WTC11 (cell line): Measurements from ENCODE around the gene CBX5. TPM values are rescaled to one million over a fixed set of nuclear protein-coding genes. Genes with fewer than 3 reads are reported as not detected.

Source experiments
- ATAC-seq: fragments of 200-7000 bp; cut with Tn5 transposase; 2 replicates; pipeline ENCODE4 v1.10.0; 2021; ENCODE audit warnings: mild to moderate bottlenecking, moderate library complexity
- CTCF ChIA-PET: fragments of 300-600 bp; sonication (Branson Sonifier 250); formaldehyde crosslinking; loops from one replicate; lab custom pipeline; 2021; ENCODE audit warnings: antibody characterized with exemption; lab: Charles Lee
- POLR2A ChIA-PET: fragments of 350-600 bp; sonication (Branson Sonifier 250); formaldehyde crosslinking; loops from one replicate; lab custom pipeline; 2021; ENCODE audit warnings: antibody characterized with exemption; lab: Charles Lee
- DNase-seq: peaks from one replicate; pipeline ENCODE4 v3.0.0; 2021; ENCODE audit warnings: low spot score
- H3K27ac Mint-ChIP-seq: 2 replicates; pipeline ENCODE4 v1.8.0; 2021; ENCODE audit warnings: mixed read lengths
- H3K27me3 Mint-ChIP-seq: 2 replicates; pipeline ENCODE4 v1.8.0; 2021; ENCODE audit warnings: low read depth, mild to moderate bottlenecking, moderate library complexity, mixed read lengths
- H3K36me3 Mint-ChIP-seq: 2 replicates; pipeline ENCODE4 v1.8.0; 2021; ENCODE audit warnings: mixed read lengths
- H3K4me1 Mint-ChIP-seq: 2 replicates; pipeline ENCODE4 v1.8.0; 2022; ENCODE audit warnings: mixed read lengths
- H3K4me3 Mint-ChIP-seq: 2 replicates; pipeline ENCODE4 v1.8.0; 2021; ENCODE audit warnings: mild to moderate bottlenecking, moderate library complexity, mixed read lengths
- H3K9me3 Mint-ChIP-seq: 2 replicates; pipeline ENCODE4 v1.8.0; 2021; ENCODE audit warnings: mixed read lengths
- HMGA2 ChIP-seq: fragments of 250-450 bp; sonication (Bioruptor Pico); IDR thresholded peaks from 2 replicates; pipeline ENCODE4 v1.4.0; 2021; ENCODE audit warnings: mild to moderate bottlenecking, moderate library complexity
- HMGXB4 ChIP-seq: sonication (generic); formaldehyde crosslinking; IDR thresholded peaks from 2 replicates; pipeline ENCODE4 v1.8.1; 2023; ENCODE audit warnings: mild to moderate bottlenecking, moderate library complexity, missing genetic modification reagents
- JAZF1 ChIP-seq: fragments of 250-450 bp; sonication (Bioruptor Pico); IDR thresholded peaks from 2 replicates; pipeline ENCODE4 v1.9.0; 2021; ENCODE audit warnings: moderate library complexity, mild to moderate bottlenecking, inconsistent platforms
- MLX ChIP-seq: sonication (generic); formaldehyde crosslinking; IDR thresholded peaks from 2 replicates; pipeline ENCODE4 v1.8.1; 2023; ENCODE audit warnings: mild to moderate bottlenecking, missing genetic modification reagents, moderate library complexity
- NFATC4 ChIP-seq: fragments of 250-450 bp; sonication (Bioruptor Pico); IDR thresholded peaks from 2 replicates; pipeline ENCODE4 v1.9.0; 2021; ENCODE audit warnings: mild to moderate bottlenecking
- NR1H2 ChIP-seq: sonication (generic); formaldehyde crosslinking; IDR thresholded peaks from 2 replicates; pipeline ENCODE4 v1.9.0; 2021; ENCODE audit warnings: mild to moderate bottlenecking, moderate library complexity, missing genetic modification reagents
- OVOL2 ChIP-seq: fragments of 250-450 bp; sonication (Bioruptor Pico); IDR thresholded peaks from 2 replicates; pipeline ENCODE4 v1.9.0; 2021; ENCODE audit warnings: mild to moderate bottlenecking, borderline replicate concordance
- PRDM15 ChIP-seq: sonication (generic); formaldehyde crosslinking; IDR thresholded peaks from 2 replicates; pipeline ENCODE4 v1.8.0; 2022; ENCODE audit warnings: missing genetic modification reagents
- PRRX2 ChIP-seq: fragments of 250-450 bp; sonication (Bioruptor Pico); IDR thresholded peaks from 2 replicates; pipeline ENCODE4 v1.8.0; 2021; ENCODE audit warnings: mild to moderate bottlenecking
- TCF7 ChIP-seq: sonication (generic); formaldehyde crosslinking; IDR thresholded peaks from 2 replicates; pipeline ENCODE4 v1.8.0; 2022; ENCODE audit warnings: mild to moderate bottlenecking, low read depth, missing genetic modification reagents, moderate library complexity
- ZBTB21 ChIP-seq: sonication (generic); formaldehyde crosslinking; IDR thresholded peaks from 2 replicates; pipeline ENCODE4 v1.8.1; 2023; ENCODE audit warnings: mild to moderate bottlenecking, missing genetic modification reagents, borderline replicate concordance
- total RNA-seq: library from RNA; stranded (reverse); gene quantifications from 3 replicates; pipeline ENCODE4 v1.2.3, GENCODE V29; 2021
- TF ChIP-seq, protein P1 (sequence below): fragments of 250-450 bp; sonication (Bioruptor Pico); conservative IDR thresholded peaks from 2 replicates; pipeline ENCODE4 v1.9.0; 2021; ENCODE audit warnings: mild to moderate bottlenecking
- TF ChIP-seq, protein P2 (sequence below): sonication (generic); formaldehyde crosslinking; IDR thresholded peaks from 2 replicates; pipeline ENCODE4 v1.8.1; 2023; ENCODE audit warnings: mild to moderate bottlenecking, missing genetic modification reagents, moderate library complexity
- TF ChIP-seq, protein P3 (sequence below): sonication (generic); formaldehyde crosslinking; IDR thresholded peaks from 2 replicates; pipeline ENCODE4 v1.8.0; 2022; ENCODE audit warnings: mild to moderate bottlenecking, missing genetic modification reagents
- TF ChIP-seq, protein P4 (sequence below): sonication (generic); formaldehyde crosslinking; conservative IDR thresholded peaks from 2 replicates; pipeline ENCODE4 v1.8.1; 2023; ENCODE audit warnings: mild to moderate bottlenecking, low read depth, missing genetic modification reagents, moderate library complexity
- TF ChIP-seq, protein P5 (sequence below): sonication (generic); formaldehyde crosslinking; IDR thresholded peaks from 2 replicates; pipeline ENCODE4 v1.8.1; 2022; ENCODE audit warnings: mild to moderate bottlenecking, moderate library complexity, missing genetic modification reagents

CBX5 gene
- total RNA-seq, 1 experiment from 2014 or later: 182 TPM

DNA sequence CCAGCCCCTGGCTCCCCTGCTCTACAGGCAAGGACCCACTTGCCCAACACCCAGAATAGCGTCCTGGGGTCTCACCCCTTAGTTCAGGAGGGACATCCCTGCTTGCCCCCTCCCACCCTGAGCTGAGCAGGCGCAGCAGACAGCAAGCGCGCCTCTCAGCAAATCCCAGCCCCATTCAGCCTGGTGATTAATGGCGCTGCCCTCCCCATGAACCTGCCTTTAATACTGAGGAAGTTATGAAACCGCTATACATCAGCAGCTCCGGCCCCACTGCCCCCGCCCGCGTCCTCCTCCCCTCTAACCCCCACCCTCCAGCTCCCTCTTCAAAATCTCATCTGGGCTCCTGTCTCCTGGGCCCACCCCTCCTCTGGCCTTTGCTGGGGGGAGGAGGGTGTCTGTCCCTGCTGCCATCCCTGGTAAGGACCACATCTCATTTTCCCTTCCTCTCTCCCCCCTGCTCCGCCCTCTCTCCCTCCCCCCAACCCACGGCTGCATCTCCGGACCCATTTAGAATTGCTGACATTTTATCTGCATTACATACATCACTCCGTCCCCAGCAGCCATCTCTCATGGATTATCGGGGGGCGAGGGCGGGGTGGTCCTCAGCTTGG lies 84.1 kb downstream of the CBX5 start (continued):
- TF ChIP-seq PRDM15 (no peak), MLX (no peak), TCF7 (CRISPR knock-in tag) (no peak), NFATC4 (no peak), PRRX2 (CRISPR knock-in tag) (no peak), OVOL2 (CRISPR knock-in tag) (no peak)
- TF ChIP-seq, protein P1, sequence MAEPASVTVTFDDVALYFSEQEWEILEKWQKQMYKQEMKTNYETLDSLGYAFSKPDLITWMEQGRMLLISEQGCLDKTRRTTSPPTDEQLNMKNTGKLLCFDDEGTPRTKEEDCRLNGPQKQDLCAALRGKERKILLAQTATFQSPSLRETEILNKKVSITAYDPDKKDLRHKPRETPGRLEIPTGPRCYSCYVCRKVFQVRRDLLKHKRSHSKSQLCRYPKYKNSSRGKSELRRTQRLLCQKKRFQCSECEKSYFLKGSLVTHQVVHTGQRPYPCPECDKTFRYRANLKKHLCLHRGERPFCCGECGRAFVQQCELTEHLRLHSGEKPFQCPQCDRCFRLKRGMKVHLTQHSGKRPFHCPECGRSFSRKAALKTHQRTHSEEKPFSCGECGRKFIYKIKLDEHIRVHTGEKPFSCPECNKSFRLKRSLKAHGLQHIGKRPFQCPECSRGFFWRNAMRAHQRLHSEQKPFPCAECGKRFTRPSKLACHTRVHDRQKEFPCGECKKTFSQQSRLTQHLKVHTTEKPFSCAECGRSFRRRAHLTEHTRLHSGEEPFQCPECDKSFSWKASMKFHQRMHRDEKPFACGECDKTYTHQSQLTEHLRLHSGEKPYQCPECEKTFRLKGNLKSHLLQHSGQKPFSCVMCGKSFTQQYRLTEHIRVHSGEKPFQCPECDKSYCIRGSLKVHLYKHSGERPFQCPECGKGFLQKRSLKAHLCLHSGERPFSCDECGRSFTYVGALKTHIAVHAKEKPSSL: no peak

DNA sequence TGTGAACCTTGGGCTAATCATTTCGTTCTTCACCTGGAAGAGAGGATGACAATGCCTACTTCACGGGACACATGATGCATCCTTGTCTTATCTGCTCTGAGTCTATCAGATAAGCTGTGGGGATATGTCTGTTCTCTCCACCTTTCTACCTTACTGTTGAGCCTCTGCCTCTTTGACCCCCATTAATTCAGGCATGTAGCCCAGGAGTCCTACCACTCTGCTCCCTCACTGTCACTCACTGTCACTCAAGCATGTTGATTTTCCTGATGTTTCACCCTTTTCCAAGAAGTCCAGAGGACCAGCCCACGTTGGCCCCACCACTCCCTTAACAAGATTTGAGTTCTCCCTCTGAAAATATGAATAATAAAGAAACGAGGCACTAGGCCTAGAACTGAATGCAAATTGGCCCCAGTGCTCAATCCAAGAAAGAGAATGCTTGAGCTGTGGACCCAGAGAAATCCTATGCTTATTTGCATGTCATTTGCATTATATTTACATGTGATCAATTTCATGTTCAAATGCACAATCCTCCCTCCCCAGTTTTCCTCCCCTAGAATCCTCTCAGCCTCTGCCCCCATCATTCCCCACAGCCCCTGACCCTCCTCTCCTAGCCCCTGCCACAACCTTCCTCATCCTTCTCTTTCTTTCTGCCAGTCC lies 84.7 kb downstream of the CBX5 start:
- Mint-ChIP-seq H3K36me3 (no peaks in the 10 kb centered on the region), H3K4me3 (no peak overlapping the region), H3K9me3 (no peaks in the 10 kb centered on the region), H3K27me3 (peaks cover 98% of the 10 kb centered on the region), H3K27ac (no peak overlapping the region), H3K4me1 (peaks cover 24% of the 10 kb centered on the region)
- ChIA-PET CTCF (interaction anchor here (0.6 to 5.7 kb wide), 7 partner anchors 12 to 189 kb away, joined by 3 to 83 read pairs (median 4); partner anchors contain the start of gene HOXC5), POLR2A (no interaction called here)
- no peak for ATAC-seq
- no peak for DNase-seq
- TF ChIP-seq OVOL2 (CRISPR knock-in tag) (no peak), JAZF1 (CRISPR knock-in tag) (no peak), ZBTB21 (CRISPR knock-in tag) (no peak), HMGXB4 (no peak), NR1H2 (CRISPR knock-in tag) (no peak), HMGA2 (CRISPR knock-in tag) (no peak)
- TF ChIP-seq, protein P2, sequence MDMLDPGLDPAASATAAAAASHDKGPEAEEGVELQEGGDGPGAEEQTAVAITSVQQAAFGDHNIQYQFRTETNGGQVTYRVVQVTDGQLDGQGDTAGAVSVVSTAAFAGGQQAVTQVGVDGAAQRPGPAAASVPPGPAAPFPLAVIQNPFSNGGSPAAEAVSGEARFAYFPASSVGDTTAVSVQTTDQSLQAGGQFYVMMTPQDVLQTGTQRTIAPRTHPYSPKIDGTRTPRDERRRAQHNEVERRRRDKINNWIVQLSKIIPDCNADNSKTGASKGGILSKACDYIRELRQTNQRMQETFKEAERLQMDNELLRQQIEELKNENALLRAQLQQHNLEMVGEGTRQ (CRISPR knock-in tag): no peak
- TF ChIP-seq, protein P1: no peak
- TF ChIP-seq, protein P3, sequence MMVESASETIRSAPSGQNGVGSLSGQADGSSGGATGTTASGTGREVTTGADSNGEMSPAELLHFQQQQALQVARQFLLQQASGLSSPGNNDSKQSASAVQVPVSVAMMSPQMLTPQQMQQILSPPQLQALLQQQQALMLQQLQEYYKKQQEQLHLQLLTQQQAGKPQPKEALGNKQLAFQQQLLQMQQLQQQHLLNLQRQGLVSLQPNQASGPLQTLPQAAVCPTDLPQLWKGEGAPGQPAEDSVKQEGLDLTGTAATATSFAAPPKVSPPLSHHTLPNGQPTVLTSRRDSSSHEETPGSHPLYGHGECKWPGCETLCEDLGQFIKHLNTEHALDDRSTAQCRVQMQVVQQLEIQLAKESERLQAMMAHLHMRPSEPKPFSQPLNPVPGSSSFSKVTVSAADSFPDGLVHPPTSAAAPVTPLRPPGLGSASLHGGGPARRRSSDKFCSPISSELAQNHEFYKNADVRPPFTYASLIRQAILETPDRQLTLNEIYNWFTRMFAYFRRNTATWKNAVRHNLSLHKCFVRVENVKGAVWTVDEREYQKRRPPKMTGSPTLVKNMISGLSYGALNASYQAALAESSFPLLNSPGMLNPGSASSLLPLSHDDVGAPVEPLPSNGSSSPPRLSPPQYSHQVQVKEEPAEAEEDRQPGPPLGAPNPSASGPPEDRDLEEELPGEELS (CRISPR knock-in tag): no peak
- TF ChIP-seq, protein P4, sequence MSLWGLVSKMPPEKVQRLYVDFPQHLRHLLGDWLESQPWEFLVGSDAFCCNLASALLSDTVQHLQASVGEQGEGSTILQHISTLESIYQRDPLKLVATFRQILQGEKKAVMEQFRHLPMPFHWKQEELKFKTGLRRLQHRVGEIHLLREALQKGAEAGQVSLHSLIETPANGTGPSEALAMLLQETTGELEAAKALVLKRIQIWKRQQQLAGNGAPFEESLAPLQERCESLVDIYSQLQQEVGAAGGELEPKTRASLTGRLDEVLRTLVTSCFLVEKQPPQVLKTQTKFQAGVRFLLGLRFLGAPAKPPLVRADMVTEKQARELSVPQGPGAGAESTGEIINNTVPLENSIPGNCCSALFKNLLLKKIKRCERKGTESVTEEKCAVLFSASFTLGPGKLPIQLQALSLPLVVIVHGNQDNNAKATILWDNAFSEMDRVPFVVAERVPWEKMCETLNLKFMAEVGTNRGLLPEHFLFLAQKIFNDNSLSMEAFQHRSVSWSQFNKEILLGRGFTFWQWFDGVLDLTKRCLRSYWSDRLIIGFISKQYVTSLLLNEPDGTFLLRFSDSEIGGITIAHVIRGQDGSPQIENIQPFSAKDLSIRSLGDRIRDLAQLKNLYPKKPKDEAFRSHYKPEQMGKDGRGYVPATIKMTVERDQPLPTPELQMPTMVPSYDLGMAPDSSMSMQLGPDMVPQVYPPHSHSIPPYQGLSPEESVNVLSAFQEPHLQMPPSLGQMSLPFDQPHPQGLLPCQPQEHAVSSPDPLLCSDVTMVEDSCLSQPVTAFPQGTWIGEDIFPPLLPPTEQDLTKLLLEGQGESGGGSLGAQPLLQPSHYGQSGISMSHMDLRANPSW (CRISPR knock-in tag): no peak
- TF ChIP-seq, protein P5, sequence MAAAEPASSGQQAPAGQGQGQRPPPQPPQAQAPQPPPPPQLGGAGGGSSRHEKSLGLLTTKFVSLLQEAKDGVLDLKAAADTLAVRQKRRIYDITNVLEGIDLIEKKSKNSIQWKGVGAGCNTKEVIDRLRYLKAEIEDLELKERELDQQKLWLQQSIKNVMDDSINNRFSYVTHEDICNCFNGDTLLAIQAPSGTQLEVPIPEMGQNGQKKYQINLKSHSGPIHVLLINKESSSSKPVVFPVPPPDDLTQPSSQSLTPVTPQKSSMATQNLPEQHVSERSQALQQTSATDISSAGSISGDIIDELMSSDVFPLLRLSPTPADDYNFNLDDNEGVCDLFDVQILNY (CRISPR knock-in tag): no peak
